Mesothelial cell of epicardium (in vitro differentiated cells): ENCODE data around the gene RUFY1. TPM values are rescaled to one million over a fixed set of nuclear protein-coding genes. Genes with fewer than 3 reads are reported as not detected.

Source experiments
- DNase-seq, 2 experiments: peaks; one replicate each; pipeline ENCODE4 v3.0.0; 2021; ENCODE audit warnings: low spot score in 2 of 2; ENCODE audit not compliant: unreplicated experiment in 2 of 2
- H3K27ac Mint-ChIP-seq: 2 replicates; pipeline ENCODE4 v1.8.0; 2021; ENCODE audit warnings: mixed read lengths
- H3K27me3 Mint-ChIP-seq: 2 replicates; pipeline ENCODE4 v1.8.0; 2021; ENCODE audit warnings: low read depth, mixed read lengths
- H3K36me3 Mint-ChIP-seq: 2 replicates; pipeline ENCODE4 v1.8.0; 2021; ENCODE audit warnings: mixed read lengths
- H3K4me1 Mint-ChIP-seq: 2 replicates; pipeline ENCODE4 v1.8.0; 2021; ENCODE audit warnings: mixed read lengths
- H3K4me3 Mint-ChIP-seq: 2 replicates; pipeline ENCODE4 v1.8.0; 2021; ENCODE audit warnings: mild to moderate bottlenecking, moderate library complexity, mixed read lengths
- H3K9me3 Mint-ChIP-seq: 2 replicates; pipeline ENCODE4 v1.8.0; 2021; ENCODE audit warnings: mixed read lengths
- CTCF ChIP-seq: fragments of 200-600 bp; sonication (generic); IDR thresholded peaks from one replicate; pipeline ENCODE4 v1.5.0; 2021; ENCODE audit warnings: antibody characterized with exemption; ENCODE audit not compliant: unreplicated experiment
- total RNA-seq: library from RNA; stranded (reverse); gene quantifications from 3 replicates; pipeline ENCODE4 v1.2.1, GENCODE V29; 2021

RUFY1 gene
- total RNA-seq, 1 donor from 2014 or later = 55.9 TPM

DNA sequence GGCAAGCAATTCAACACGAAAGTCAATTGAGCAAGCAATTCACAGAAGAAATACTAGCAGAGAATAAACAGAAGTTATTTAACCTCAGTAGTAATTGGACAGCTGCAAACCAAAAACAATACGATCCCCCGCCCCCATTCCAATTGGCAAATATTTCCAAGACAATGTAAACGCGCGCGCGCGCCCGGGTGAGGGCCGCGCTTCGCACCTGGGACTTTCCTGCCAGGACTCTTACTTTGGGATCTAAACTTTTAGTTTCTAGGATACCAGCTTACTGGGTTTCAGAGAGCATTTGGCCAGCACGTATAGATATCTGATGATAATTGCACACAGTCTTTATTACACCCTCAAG, 8.6 kb downstream of the RUFY1 start:
- H3K27me3 Mint-ChIP-seq = no peaks in the 10 kb centered on the region
- no peak for TF ChIP-seq CTCF

GRCh38 chr5:179559284-179560252, 9.2 kb downstream of the RUFY1 start:
- Mint-ChIP-seq H3K27ac (peak overlapping the region; percentile 98), H3K4me3 (peak overlapping the region; percentile 94), H3K4me1 (peaks cover 8% of the 10 kb centered on the region), H3K9me3 (no peaks in the 10 kb centered on the region), H3K27me3 (no peaks in the 10 kb centered on the region), H3K36me3 (peaks cover 16% of the 10 kb centered on the region)
- no peak for TF ChIP-seq CTCF
- peak; percentile 92 to 94 for DNase-seq

More for the DNA sequence above, 8.6 kb downstream of the RUFY1 start:
- Mint-ChIP-seq H3K9me3 (no peaks in the 10 kb centered on the region), H3K27ac (peak overlapping the region; percentile 98), H3K4me1 (peaks cover 8% of the 10 kb centered on the region), H3K4me3 (peak overlapping the region; percentile 94), H3K36me3 (peaks cover 16% of the 10 kb centered on the region)
- DNase-seq = peak in 1 of 2 experiments; percentile 56

DNA sequence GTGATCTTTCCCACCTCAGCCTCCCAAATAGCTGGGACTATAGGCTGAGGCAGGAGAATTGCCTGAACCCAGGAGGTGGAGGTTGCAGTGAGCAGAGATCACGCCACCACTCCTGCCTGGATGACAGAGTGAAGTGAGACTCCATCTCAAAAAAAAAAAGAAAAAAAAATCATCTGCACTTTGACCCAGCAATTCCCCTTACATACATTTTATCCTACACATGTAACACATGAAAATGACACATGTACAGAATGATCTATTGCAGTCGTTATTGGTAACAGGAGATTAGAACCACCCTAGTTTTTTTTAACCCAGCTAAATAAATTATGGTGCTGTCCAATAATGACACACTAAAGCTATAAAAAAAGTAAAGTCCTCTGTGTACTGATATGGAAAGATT, 14.2 kb downstream of the RUFY1 start:
- H3K27ac Mint-ChIP-seq = no peak overlapping the region
- no peak for TF ChIP-seq CTCF
- H3K9me3 Mint-ChIP-seq = no peaks in the 10 kb centered on the region
- DNase-seq = no peak
- H3K4me3 Mint-ChIP-seq = no peak overlapping the region
- H3K36me3 Mint-ChIP-seq = peaks cover 29% of the 10 kb centered on the region
- no peaks in the 10 kb centered on the region for H3K27me3 Mint-ChIP-seq
- no peaks in the 10 kb centered on the region for H3K4me1 Mint-ChIP-seq

- Mint-ChIP-seq H3K9me3 (no peaks in the 10 kb centered on the region), H3K36me3 (peaks cover 30% of the 10 kb centered on the region), H3K27ac (no peak overlapping the region), H3K4me1 (no peaks in the 10 kb centered on the region), H3K4me3 (no peak overlapping the region), H3K27me3 (no peaks in the 10 kb centered on the region)
- DNase-seq = no peak
- no peak for TF ChIP-seq CTCF
Measured at GRCh38 chr5:179568721-179569120, 18.4 kb downstream of the RUFY1 start.

GRCh38 chr5:179572386-179572785, 22.0 kb downstream of the RUFY1 start:
- Mint-ChIP-seq H3K4me3 (no peak overlapping the region), H3K9me3 (no peaks in the 10 kb centered on the region), H3K27me3 (no peaks in the 10 kb centered on the region), H3K4me1 (no peaks in the 10 kb centered on the region), H3K27ac (no peak overlapping the region), H3K36me3 (peaks cover 37% of the 10 kb centered on the region)
- TF ChIP-seq CTCF = no peak
- DNase-seq = no peak
